CD4-positive, alpha-beta T cell treated with Interleukin-6 at 100 ng/mL for 8 hours (primary cell): ENCODE data around the gene ACTL7A.
A peak's percentile ranks its signal among the peaks of the same experiment; 100 is the strongest.
"Not testable (repeated sequence)": the region's sequence is repeated elsewhere in the genome, so short reads cannot be mapped to it uniquely, and the experiment has no call there.

Experiments used
- DNase-seq: peaks from one replicate; pipeline ENCODE4 v3.0.0-alpha.2; 2020; ENCODE audit warnings: mixed read lengths, low spot score

Gene ACTL7A

DNA sequence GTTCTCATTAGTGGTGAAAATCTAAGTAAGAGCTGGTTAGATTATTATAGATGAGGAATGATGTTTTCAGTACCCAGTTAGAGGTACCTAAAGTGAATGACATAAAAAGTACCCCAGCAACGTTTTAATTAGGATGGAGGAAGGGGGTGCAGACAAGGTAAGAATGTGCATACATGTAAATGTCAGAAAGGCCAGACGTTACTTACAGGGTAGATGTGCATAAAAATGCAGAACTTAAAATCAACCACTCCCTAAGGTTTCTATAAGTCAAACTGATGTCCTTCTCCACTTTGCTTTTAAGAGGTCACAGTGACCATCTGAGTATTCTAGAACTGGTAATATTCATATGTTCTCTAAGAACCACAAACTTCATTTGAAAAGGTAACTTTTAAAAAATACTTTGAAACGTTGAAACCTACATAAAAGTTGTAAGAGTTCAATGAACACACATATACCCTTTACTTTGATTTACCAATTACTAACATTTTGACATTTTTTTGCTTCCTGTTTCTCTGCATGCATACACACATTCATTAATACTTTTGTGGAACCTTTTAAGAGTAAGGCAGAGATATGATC is 18.8 kb downstream of the ACTL7A start:
- no peak for DNase-seq

DNA sequence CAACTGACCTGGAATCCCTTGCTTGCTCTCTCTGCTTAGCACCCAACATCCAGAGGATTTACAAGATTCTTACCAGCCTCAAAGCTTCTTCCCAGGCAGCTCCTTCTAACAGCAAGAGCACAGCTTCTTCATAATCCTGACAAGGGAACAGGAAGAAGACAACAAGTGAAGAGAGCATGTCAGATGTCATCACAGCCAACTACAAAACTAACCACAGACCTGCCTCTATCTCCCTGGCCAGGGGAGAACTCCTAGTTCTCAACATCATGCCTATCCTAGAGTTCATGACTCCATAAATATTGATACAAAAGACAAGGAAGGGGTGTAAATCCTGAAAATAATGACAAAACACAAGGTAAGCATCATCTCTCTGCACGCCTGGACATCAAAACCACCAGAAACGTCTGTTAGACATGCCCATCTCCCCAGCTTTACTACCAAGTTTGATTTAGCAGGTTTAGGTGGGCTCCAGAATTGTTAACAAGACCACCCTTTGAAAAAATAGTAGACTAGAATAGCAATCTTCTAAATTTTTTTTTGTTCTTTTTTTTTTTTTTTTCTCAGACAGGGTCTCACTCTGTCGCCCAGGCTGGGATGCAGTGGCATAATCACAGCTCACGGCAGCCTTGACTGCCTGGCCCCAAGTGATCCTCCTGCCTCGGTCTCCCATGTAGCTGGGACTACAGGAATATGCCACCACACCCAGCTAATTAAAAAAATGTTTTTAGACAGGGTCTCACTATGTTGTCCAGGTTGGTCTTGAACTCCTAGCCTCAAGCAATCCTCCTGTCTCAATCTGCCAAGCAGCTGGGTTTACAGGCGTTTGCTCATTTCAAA is 20.2 kb downstream of the ACTL7A start:
- no peak for DNase-seq

DNA sequence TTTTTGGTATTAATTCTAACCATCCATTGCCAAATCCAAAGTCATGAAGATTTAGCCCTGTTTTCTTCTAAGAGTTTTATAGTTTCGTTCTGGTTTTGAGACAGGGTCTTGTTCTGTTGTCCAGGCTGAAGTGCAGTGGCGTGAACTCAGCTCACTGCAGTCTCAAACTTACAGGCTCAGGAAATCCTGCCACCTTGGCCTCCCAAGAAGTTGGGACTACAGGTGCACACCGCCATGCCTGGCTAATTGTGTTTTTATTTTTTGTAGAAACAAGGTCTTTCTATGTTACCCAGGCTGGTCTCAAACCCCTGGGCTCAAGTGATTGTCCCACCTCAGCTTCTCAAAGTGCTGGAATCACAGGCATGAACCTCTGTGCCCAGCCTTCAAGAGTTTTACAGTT is 21.0 kb downstream of the ACTL7A start:
- DNase-seq: no peak

DNA sequence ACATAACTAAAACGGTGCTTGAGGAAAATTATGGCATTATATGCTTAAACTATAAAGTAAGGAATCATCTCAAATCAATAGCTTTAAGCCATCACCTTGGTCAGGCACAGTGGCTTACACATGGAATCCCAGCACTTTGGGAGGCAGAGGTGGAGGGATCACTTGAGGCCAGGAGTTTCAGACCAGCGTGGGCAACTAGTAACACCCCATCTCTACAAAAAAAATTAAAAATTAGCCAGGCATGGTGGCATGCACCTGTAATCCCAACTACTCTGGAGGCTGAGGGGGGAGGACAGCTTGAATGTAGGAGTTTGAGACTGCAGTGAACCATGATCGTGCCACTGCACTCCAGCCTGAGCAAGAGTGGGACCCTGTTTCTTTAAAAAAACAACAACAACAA is 22.6 kb downstream of the ACTL7A start:
- DNase-seq: no peak

GRCh38 chr9:108885643-108886348 is 23.7 kb downstream of the ACTL7A start:
- DNase-seq: no peak

- not testable (repeated sequence) for DNase-seq
Measured at GRCh38 chr9:108886594-108887271, 24.7 kb downstream of the ACTL7A start.

DNA sequence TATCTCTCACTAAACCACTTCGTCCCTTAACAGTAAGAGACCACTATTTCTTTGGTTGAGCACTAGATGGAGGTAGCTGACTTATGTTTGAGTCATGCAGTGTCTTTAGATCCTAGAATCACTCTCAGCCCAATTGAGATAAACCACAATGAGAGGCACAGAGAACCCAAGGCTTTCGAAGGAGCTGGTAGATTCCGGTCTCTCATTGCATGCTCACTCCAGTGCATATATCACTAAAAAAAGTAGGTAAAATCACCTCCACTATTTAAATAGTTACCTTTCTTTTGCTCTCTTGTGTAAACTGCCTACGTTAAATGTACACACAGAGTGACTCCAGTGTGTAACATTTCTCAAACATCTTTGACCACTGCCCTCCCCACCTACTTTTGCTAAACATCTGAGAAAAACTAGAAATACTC is 27.6 kb downstream of the ACTL7A start:
- peak; percentile 6 for DNase-seq

GRCh38 chr9:108894225-108894997 is 32.3 kb downstream of the ACTL7A start:
- DNase-seq: no peak

DNA sequence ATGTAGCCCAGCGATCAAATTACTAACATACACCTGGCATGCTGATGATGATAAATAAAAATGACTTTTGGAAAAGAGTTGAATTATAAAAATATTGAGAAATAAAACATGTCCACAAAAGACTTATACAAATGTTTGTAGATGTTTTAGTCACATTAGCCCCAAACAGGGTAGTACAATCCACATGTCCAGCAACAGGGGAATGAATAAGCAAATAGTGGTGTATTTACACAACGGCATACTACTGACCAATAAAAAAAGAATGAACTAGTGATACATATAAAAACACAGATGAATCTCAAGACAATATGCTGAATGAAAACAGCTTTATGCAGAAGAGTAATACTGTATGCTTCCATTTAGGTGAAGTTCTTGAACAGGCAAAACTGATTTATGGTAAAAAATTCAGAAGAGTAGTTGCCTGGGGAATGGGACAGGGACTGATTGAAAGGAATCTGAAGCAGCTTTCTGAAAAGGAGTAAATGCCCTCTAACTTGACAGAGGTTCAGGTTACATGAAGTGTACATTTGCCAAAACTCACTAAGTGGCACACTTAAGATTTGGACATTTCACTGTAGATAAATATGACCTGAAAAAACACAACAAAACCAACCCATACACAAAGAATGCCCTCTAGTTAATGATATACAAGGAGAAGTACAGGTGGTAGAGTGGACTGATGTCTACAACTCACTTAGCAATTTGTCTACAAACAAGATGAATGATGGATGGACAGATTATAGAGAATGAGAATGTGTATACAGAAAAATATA is 35.4 kb downstream of the ACTL7A start:
- DNase-seq: no peak

DNA sequence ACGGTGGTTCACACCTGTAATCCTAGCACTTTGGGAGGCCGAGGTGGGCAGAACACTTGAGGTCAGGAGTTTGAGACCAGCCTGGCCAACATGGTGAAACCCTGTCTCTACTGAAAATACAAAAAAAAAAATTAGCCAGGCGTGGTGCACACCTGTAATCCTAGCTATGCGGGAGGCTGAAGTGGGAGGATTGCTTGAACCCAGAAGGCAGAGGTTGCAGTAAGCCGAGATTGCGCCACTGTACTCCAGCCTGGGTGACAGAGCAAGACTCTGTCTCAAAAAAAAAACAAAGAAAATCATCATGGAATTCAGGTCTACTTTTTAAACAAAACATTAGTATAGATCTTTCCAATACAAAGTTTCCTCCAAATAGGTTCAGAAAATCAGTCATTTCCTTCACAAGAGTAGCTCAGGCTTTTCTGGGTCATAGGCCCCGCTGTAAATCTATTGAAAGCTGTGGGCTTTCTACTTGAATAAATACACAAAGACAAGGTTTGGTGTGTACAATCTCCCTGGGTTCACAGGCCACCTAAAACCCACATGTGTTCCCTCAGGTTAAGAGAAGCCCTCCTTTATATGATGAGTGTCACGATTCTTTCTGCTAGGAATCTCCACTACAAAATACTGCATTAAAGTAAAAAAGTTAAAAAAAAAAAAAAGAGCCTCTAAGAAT is 37.1 kb downstream of the ACTL7A start:
- DNase-seq: not testable (repeated sequence)

GRCh38 chr9:108900176-108900575 is 38.1 kb downstream of the ACTL7A start:
- DNase-seq: no peak

DNA sequence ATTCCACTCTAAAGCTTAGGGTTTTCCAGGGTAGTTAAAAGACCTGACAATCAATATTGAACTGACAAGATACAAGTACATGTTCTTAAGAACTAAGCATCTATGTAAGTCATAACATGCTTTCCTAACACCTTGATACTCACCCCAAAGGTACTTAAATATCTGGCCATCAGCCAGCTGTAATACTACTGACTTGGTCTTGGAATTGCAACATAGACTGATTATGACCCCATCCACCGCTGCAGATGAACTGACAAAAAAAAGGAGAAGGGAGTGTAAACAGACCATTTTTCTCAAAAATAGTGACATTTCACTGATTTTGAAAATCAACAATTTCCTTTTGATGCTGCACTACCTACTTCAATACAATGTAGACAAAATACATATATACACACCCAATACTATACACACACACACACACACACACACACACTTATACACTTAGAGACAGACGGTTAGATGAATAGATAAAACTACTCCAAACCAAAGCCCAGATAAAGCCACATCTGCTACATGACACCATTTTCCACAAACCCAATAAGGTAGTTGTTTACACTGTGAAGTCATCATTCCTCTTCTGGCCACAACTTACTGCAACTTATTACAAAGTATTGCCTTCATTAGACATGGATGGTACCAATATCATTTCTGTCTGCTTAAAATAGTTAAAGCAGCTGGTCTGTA is 41.5 kb downstream of the ACTL7A start:
- no peak for DNase-seq

- no peak for DNase-seq
Measured at GRCh38 chr9:108904161-108904560, 42.1 kb downstream of the ACTL7A start.

DNA sequence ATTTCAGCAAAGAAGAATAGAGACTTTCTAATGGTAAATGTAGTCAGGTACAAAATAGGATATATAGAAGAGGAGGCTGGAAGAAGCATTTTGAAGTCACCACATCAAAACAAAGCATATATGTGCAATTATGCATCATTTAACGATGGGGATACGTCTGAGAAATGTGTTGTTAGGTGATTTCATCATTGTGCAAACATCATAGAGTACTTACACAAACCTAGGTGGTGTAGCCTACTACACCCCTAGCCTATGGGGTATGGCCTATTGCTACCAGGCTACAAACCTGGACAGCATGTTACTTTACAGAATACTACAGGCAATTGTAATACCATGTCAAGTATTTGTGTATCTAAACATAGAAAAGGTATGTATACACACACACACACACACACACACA is 43.4 kb downstream of the ACTL7A start:
- DNase-seq: no peak

DNA sequence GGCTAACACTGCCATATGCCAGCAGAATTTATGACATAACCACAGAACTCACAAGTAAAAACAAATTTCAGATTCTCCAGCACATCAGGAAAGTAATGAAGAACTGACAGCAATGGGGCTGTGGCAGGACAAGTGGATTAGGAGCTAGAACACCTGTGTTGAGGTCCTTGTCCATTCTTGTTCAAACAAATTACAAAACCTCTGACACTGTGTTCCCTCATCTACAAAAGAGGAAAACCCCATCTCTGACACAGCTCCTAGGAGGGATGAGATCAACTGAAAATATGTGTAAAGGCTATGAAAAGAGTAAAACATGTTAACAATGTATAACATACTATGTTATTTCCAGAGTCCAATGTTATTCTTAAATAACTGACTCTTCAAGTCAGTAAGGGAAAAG is 48.3 kb downstream of the ACTL7A start:
- no peak for DNase-seq

DNA sequence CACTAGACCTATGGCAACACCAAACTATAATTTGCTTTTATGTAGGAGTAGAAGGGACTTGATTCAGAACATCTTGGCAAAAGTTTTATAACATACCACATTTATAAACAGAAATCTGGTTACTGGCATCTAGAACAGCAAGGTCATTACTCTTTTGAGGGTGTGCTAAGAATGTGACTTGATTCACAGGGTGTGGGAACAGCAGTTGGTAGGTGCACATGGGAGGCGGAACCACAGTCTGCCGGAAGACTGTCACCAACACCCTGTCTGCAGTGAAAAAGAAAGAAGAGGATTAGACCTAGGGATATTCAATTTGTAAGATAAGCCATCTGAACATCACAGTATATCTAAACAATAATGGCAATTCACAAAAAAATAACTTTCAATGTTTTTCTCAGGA is 48.8 kb downstream of the ACTL7A start:
- no peak for DNase-seq

GRCh38 chr9:108911820-108912219 is 49.8 kb downstream of the ACTL7A start:
- DNase-seq: peak; percentile 18
